GM12878 (cell line): ENCODE results near the gene GALNT15. TPM values are rescaled to one million over a fixed set of nuclear protein-coding genes. Genes with fewer than 3 reads are reported as not detected.

Source experiments
- ATAC-seq: fragments of 200-7000 bp; cut with Tn5 transposase; 3 replicates; pipeline ENCODE4 v1.9.1; 2020; ENCODE audit warnings: mild to moderate bottlenecking, moderate library complexity
- BruUV-seq: library from RNA; stranded (reverse); fragments of 400-500 nt; replicated peaks from 2 replicates; lab custom pipeline; 2021; lab: Mats Ljungman, UMichigan
- CTCF ChIA-PET: fragments of 300-600 bp; sonication (Branson Sonifier 250); formaldehyde crosslinking; extraction: SDS; loops from one replicate; lab custom pipeline; 2021; ENCODE audit warnings: inconsistent platforms; lab: Yijun Ruan, JAX
- POLR2A ChIA-PET: fragments of 350-600 bp; formaldehyde crosslinking; extraction: SDS; loops from one replicate; lab custom pipeline; 2021; ENCODE audit warnings: inconsistent platforms; lab: Charles Lee
- RAD21 ChIA-PET: fragments of 300-600 bp; sonication (Branson Sonifier 250); formaldehyde crosslinking; loops from one replicate; lab custom pipeline; 2023; ENCODE audit warnings: antibody characterized with exemption; ENCODE audit not compliant: unreplicated experiment; lab: Charles Lee
- SMC1A ChIA-PET: fragments of 300-600 bp; sonication (Branson Sonifier 250); formaldehyde crosslinking; loops from one replicate; lab custom pipeline; 2023; ENCODE audit not compliant: unreplicated experiment, uncharacterized antibody; lab: Charles Lee
- DNase-seq: peaks from one replicate; pipeline ENCODE4 v3.0.0-alpha.2; 2011; ENCODE audit warnings: low read depth, low spot score
- FAIRE-seq: peaks from 3 replicates; lab custom pipeline; 2011; peaks lifted over from hg19 to GRCh38; lab: Jason Lieb, UNC
- H2AFZ ChIP-seq: 2 replicates; pipeline ENCODE4 v1.6.0; 2011; ENCODE audit warnings: low read depth, low read length, control low read depth; ENCODE audit not compliant: control insufficient read depth
- H3K27ac ChIP-seq: 2 replicates; pipeline ENCODE4 v1.5.1; 2011; ENCODE audit warnings: control low read depth; ENCODE audit not compliant: control insufficient read depth, insufficient read depth
- H3K27me3 ChIP-seq, 2 experiments: replicated peaks in 1 of 2; 2 replicates each; pipeline versions ENCODE4 v1.6.0 to v1.6.1; 2011; ENCODE audit warnings: low read length in 1 of 2; ENCODE audit not compliant: control insufficient read depth in 2 of 2, insufficient read depth in 2 of 2
- H3K36me3 ChIP-seq, 2 experiments: 2 replicates each; pipeline ENCODE4 v1.5.1; 2011; ENCODE audit warnings: low read length in 1 of 2; ENCODE audit not compliant: control insufficient read depth in 2 of 2, insufficient read depth in 2 of 2
- H3K4me1 ChIP-seq: 2 replicates; pipeline ENCODE4 v1.6.1; 2011; ENCODE audit warnings: mild to moderate bottlenecking, low read length, moderate library complexity, mixed read lengths; ENCODE audit not compliant: control insufficient read depth, insufficient read depth
- H3K4me2 ChIP-seq: 2 replicates; pipeline ENCODE4 v1.6.0; 2011; ENCODE audit warnings: control low read depth; ENCODE audit not compliant: control insufficient read depth, insufficient read depth
- H3K4me3 ChIP-seq: fragments of 200-600 bp; sonication (generic); 2 replicates; pipeline ENCODE4 v1.5.1; 2016
- H3K79me2 ChIP-seq: 2 replicates; pipeline ENCODE4 v1.6.0; 2011; ENCODE audit warnings: low read length; ENCODE audit not compliant: control insufficient read depth, insufficient read depth
- H3K9ac ChIP-seq: 2 replicates; pipeline ENCODE4 v1.8.0; 2011; ENCODE audit warnings: low read length, control low read depth, mixed read lengths; ENCODE audit not compliant: control insufficient read depth, insufficient read depth
- H3K9me3 ChIP-seq: replicated peaks from 3 replicates; pipeline ENCODE4 v1.5.1; 2011; ENCODE audit warnings: mild to moderate bottlenecking, low read length; ENCODE audit not compliant: control insufficient read depth, insufficient read depth
- H4K20me1 ChIP-seq: 2 replicates; pipeline ENCODE4 v1.6.0; 2011; ENCODE audit not compliant: control insufficient read depth, insufficient read depth
- BCL3 ChIP-seq: IDR thresholded peaks from 2 replicates; pipeline ENCODE4 v1.6.1; 2011; ENCODE audit warnings: borderline replicate concordance, low read depth, mild to moderate bottlenecking, moderate library complexity, low read length; ENCODE audit not compliant: insufficient read depth, poor library complexity, severe bottlenecking
- CHD2 ChIP-seq: IDR thresholded peaks from 2 replicates; pipeline ENCODE4 v1.6.1; 2011; ENCODE audit warnings: low read depth, low read length, improper control_type of control experiment, borderline replicate concordance
- CREM ChIP-seq: IDR thresholded peaks from 2 replicates; pipeline ENCODE4 v1.6.1; 2014; ENCODE audit warnings: antibody characterized with exemption, low read depth
- HDAC6 ChIP-seq: fragments of 200-600 bp; sonication (generic); IDR thresholded peaks from one replicate; pipeline ENCODE4 v1.8.0; 2017; ENCODE audit warnings: antibody characterized with exemption; ENCODE audit not compliant: unreplicated experiment
- IRF3 ChIP-seq: fragments of 450-650 bp; IDR thresholded peaks from 2 replicates; pipeline ENCODE4 v1.6.1; 2014; ENCODE audit warnings: mild to moderate bottlenecking
- KAT2A ChIP-seq: conservative IDR thresholded peaks from 2 replicates; pipeline ENCODE4 v1.6.1; 2011; ENCODE audit warnings: low read depth, low read length; ENCODE audit not compliant: control insufficient read depth
- KDM1A ChIP-seq: fragments of 200-600 bp; sonication (generic); IDR thresholded peaks from 2 replicates; pipeline ENCODE4 v1.6.1; 2016; ENCODE audit warnings: borderline replicate concordance
- NR2C1 ChIP-seq: fragments of 450-650 bp; IDR thresholded peaks from 2 replicates; pipeline ENCODE4 v1.6.1; 2017; ENCODE audit warnings: antibody characterized with exemption, mild to moderate bottlenecking, moderate library complexity
- POLR2AphosphoS5 ChIP-seq: IDR thresholded peaks from 2 replicates; pipeline ENCODE4 v1.6.1; 2011; ENCODE audit warnings: mild to moderate bottlenecking, low read length, inconsistent platforms
- SMAD5 ChIP-seq: IDR thresholded peaks from 2 replicates; pipeline ENCODE4 v1.6.1; 2016; ENCODE audit warnings: antibody characterized with exemption, low read depth
- SP1 ChIP-seq: IDR thresholded peaks from one replicate; pipeline ENCODE4 v1.6.1; 2011; ENCODE audit warnings: low read depth, low read length
- TBL1XR1 ChIP-seq: IDR thresholded peaks from 2 replicates; pipeline ENCODE4 v1.6.1; 2012; ENCODE audit warnings: low read depth, low read length, improper control_type of control experiment
- TCF7 ChIP-seq: IDR thresholded peaks from 2 replicates; pipeline ENCODE4 v1.6.1; 2014; ENCODE audit warnings: antibody characterized with exemption, borderline replicate concordance
- YY1 ChIP-seq: IDR thresholded peaks from 2 replicates; pipeline ENCODE4 v1.6.1; 2011; ENCODE audit warnings: low read depth, mild to moderate bottlenecking, low read length
- ZNF24 ChIP-seq: fragments of 450-650 bp; IDR thresholded peaks from 2 replicates; pipeline ENCODE4 v1.6.1; 2017; ENCODE audit warnings: antibody characterized with exemption, mild to moderate bottlenecking
- ZNF384 ChIP-seq: IDR thresholded peaks from 2 replicates; pipeline ENCODE4 v1.6.1; 2012; ENCODE audit warnings: low read depth, mild to moderate bottlenecking, low read length, improper control_type of control experiment, borderline replicate concordance
- WGBS: methylation state at CpG from one replicate; pipeline ENCODE4 v1.1.6; 2016; ENCODE audit warnings: low lambda C conversion rate; ENCODE audit not compliant: insufficient replicate concordance, insufficient coverage; ENCODE audit errors: missing lambda C conversion rate; 5-methylcytosine and 5-hydroxymethylcytosine counted together
- in situ Hi-C: fragments of 300-500 bp; cut with MboI; formaldehyde crosslinking; loops from 9 replicates; pipeline ENCODE4 v1.14.3; 2018; ENCODE audit warnings: mixed read lengths
- intact Hi-C: fragments of 100-400 bp; cut with micrococcal nuclease; formaldehyde crosslinking; loops from one replicate; pipeline ENCODE4 v1.14.2; 2022; ENCODE audit not compliant: unreplicated experiment
- polyA plus RNA-seq, 11 experiments: library from polyadenylated mRNA; depleted of rRNA in 4 of 11; unstranded in 6 of 11; stranded (reverse) in 5 of 11; fragments of >200 nt; fragmentation: Nextera tagmentation in 4 of 11; fragmentation: Illumina TruSeq in 1 of 11; extraction: Ambion mirVana in 4 of 11; extraction: Trizol in 1 of 11; gene quantifications; 1 replicate in 1 of 11; 2 replicates in 10 of 11; pipeline versions ENCODE4 v1.2.1 to v1.2.3, GENCODE V29; 2011 to 2016; ENCODE audit warnings: inconsistent platforms in 2 of 11, missing spikeins in 2 of 11, low read depth in 1 of 11
- total RNA-seq, 4 experiments: library from RNA; depleted of rRNA in 3 of 4; stranded (reverse); fragments of >200 nt in 3 of 4; fragmentation: Illumina TruSeq in 1 of 4; extraction: Trizol in 1 of 4; gene quantifications; 2 replicates each; pipeline versions ENCODE4 v1.2.1 to v1.2.3, GENCODE V29; 2013 to 2021

GALNT15 gene
- total and polyA plus RNA-seq, 10 of the 15 experiments (the other 5 are each of a cell fraction or from before 2014, with no cell fraction given), result 0.03 to 0.05 TPM; not detected in 8

- Histone ChIP-seq H3K27me3 (no peaks in the 10 kb centered on the region; a peak in 2 of 4 replicates), H3K4me1 (no peaks in the 10 kb centered on the region), H2AFZ (no peak overlapping the region), H3K79me2 (no peaks in the 10 kb centered on the region), H3K27ac (no peak overlapping the region), H3K4me2 (no peak overlapping the region), H3K9me3 (no peaks in the 10 kb centered on the region), H3K4me3 (no peak overlapping the region), H3K36me3 (no peaks in the 10 kb centered on the region), H4K20me1 (no peaks in the 10 kb centered on the region), H3K9ac (no peak overlapping the region)
- BruUV-seq, result no TSS peak
- RAD21 ChIA-PET, result no interaction called here
- intact Hi-C loops, result no loop called here
- ATAC-seq (no peak), FAIRE-seq (no peak), DNase-seq (no peak)
- SMC1A ChIA-PET, result interaction anchor here (0.6 to 1.3 kb wide), 2 partner anchors 22 to 311 kb away, joined by 3 to 4 read pairs; no protein-coding TSS in a partner anchor
- POLR2A ChIA-PET, result no interaction called here
- TF ChIP-seq HDAC6, result no peak
- no peak for TF ChIP-seq CREM
- TF ChIP-seq SMAD5, result no peak
- TF ChIP-seq ZNF384, result no peak
- no peak for TF ChIP-seq ZNF24
- TF ChIP-seq SP1, result no peak
- no peak for TF ChIP-seq KDM1A
- no peak for TF ChIP-seq BCL3
- TF ChIP-seq IRF3, result no peak
- TF ChIP-seq YY1, result no peak
- no peak for TF ChIP-seq KAT2A
- no peak for TF ChIP-seq NR2C1
- TF ChIP-seq TBL1XR1, result no peak
- TF ChIP-seq POLR2AphosphoS5, result no peak
- TF ChIP-seq CHD2, result no peak
- no peak for TF ChIP-seq TCF7
- in situ Hi-C loops, result no loop called here
- 47% methylated on average over 4 of the region's 4 CpGs for WGBS
- CTCF ChIA-PET, result no interaction called here
These were observed 28.6 kb downstream of the GALNT15 start for GRCh38 chr3:16203031-16203430.
